Sigmoid colon (tissue), 4 donors: Measurements from ENCODE around the gene C1orf87.

Experiments used
- CTCF ChIP-seq, 4 experiments: fragments of 450-650 bp in 3 of 4; fragments of 200-600 bp in 1 of 4; IDR thresholded peaks; one replicate each; pipeline ENCODE4 v1.5.1; 2016 to 2019; ENCODE audit warnings: antibody characterized with exemption in 4 of 4, mild to moderate bottlenecking in 3 of 4, moderate library complexity in 2 of 4
- POLR2A ChIP-seq, 2 donors: fragments of 450-650 bp; IDR thresholded peaks; one replicate each; pipeline ENCODE4 v1.6.1; 2016; ENCODE audit warnings: antibody characterized with exemption in 2 of 2, mild to moderate bottlenecking in 2 of 2, moderate library complexity in 2 of 2
- POLR2AphosphoS5 ChIP-seq, 4 donors: sonication (generic); formaldehyde crosslinking; IDR thresholded peaks; one replicate each; pipeline ENCODE4 v1.6.1; 2017; ENCODE audit warnings: antibody characterized with exemption in 4 of 4

- TF ChIP-seq CTCF (IDR thresholded peaks at IDR 0.05) (no peak), POLR2AphosphoS5 (IDR thresholded peaks at IDR 0.05) (no peak), POLR2A (IDR thresholded peaks at IDR 0.05) (no peak)
These were observed 29.6 kb upstream of the C1orf87 start for GRCh38 chr1:60103186-60103585.
